ENCODE measurements around the gene OR52I2.

The OR52I2 gene

DNA sequence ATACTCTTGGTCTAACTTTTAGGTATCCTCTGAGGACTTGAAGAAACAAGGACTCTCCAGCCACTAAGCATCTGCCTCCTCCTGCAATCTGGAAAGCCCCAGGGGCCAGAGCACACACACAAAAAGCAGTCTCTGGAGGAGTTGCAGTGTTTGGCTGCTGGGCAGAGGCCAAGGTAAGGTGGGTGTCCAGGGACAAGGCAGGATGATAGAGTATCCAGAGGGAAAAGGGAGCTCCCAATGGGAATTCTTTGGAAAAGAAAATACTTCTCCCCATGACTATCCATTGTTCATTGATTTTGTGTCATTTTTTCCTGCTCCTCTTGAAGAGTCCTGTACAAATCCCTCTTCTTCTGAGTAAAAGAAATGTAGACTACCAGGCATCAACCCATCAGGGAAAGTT is at the start of gene OR52I2:
OR52I2 (plus strand) TSS at position 301 of the 400 bp plus-strand sequence.
- no peak for DNase-seq

DNA sequence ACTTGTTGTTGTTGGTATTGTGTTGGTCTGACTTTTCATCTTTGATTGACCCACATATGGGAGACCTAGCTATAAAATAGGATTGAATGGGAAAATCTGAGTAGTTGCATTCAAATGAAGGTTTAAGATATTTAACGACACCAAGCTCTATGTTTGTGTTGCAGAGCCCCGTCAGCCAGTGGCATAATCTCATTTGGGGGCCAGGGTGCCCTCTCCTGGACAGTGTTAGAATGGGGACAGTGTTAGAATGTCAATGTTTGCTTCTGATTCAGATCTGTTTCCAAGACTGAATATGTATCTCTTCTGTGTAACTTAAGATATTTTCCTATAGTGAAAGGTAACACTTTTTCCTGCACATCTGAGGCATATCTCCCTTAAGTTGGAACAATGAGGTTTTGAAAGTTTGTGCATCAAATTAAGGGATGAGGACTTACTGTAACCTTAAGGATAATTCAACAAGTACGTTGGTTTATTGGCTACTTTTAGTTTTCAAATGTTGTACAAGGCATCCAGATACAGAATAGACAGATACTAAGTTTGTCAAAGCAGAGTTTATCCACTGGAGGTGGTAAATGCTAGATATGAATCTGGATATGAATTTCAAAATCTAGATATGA is 41.8 kb upstream of the OR52I2 start:
- peak; percentile 47 for DNase-seq

DNA sequence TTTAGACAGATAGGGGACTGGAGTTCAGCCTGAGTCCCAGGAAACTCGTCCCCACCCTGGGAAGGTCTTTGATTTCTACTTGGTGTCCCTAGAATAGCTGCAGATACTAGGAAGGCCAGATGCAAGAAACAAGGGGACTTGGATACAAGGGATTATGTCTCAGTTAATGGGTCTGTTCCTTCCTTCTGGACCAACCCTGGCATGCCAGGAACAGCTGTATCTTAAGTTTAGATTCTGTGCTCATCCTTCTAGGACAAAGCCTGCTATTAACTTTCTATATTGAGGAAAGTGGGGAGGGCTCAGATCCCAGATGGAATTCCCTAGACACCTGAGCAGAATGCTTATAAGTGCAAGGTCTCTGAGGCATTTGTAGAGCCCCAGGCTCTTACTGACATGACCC is 40.5 kb upstream of the OR52I2 start:
- no peak for DNase-seq

DNA sequence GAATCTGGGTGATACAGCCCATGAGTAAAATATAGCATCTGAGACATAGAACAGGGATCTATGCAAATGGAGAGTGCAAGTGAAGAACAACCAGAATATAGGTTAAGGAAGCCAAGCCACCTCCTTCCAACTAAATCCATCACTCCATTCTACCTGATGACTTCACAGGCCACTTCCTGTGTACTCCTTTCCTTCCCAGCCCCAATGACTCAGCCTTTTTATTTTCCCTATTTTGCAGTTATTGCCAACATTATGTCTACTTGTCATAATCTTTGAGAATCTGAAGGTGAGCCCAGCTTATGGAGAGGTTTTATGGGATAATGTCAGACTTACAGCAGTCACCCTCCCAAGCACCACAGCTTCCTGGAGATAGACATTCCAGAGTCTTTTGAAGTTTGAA is 38.0 kb upstream of the OR52I2 start:
- DNase-seq = no peak

GRCh38 chr11:4544891-4545290 is 36.7 kb upstream of the OR52I2 start, which contains the start of gene OR52M1:
OR52M1 (plus strand) TSS chr11:4545191; CDS start chr11:4545191, 0 bp downstream.
- no peak for DNase-seq

GRCh38 chr11:4546878-4547277 is 34.7 kb upstream of the OR52I2 start:
- DNase-seq = no peak

DNA sequence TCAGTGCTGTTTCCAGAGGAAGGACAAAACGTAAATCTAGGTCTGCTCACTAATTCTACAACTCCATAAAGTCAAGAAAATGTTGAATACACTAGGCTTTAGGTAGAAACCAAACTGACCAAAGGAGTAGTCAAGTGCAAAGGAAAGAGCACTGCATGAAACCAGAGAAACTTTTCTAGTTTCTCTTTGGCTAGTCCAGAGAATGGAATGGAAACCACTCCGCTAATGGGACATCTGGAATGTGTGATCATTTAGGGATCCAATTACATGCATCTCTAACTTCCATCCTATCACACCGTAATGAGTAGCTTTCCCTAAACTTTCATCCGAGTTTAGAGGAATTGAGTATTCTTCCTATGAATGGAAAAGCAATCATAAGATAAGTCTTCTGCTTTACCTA is 34.1 kb upstream of the OR52I2 start:
- no peak for DNase-seq

GRCh38 chr11:4551346-4551979 is 30.1 kb upstream of the OR52I2 start:
- DNase-seq = no peak

GRCh38 chr11:4559527-4560440 is 21.8 kb upstream of the OR52I2 start:
- DNase-seq = no peak

GRCh38 chr11:4560467-4560866 is 21.1 kb upstream of the OR52I2 start:
- no peak for DNase-seq

GRCh38 chr11:4565371-4565770 is 16.2 kb upstream of the OR52I2 start:
- DNase-seq = no peak

DNA sequence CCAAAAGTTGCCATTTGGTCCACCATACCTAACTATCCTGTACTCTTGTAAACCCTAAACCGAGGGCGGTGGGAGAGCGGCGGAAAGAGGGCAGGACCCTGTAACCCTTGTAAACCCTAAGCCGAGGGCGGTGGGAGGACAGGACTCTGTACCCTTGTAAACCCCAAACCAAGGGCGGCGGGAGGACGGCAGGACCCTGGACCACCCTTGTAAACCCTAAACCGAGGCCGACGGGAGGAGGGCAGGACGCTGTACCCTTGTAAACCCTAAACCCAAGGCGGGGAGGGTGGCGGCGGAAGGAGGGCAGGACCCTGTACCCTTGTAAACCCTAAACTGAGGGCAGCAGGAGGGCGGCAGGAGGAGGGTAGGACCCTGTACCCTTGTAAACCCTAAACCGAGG is 12.5 kb upstream of the OR52I2 start:
- DNase-seq = no peak

GRCh38 chr11:4576880-4577279 is 4.7 kb upstream of the OR52I2 start:
- no peak for DNase-seq

GRCh38 chr11:4577761-4578160 is 3.8 kb upstream of the OR52I2 start:
- DNase-seq = no peak

DNA sequence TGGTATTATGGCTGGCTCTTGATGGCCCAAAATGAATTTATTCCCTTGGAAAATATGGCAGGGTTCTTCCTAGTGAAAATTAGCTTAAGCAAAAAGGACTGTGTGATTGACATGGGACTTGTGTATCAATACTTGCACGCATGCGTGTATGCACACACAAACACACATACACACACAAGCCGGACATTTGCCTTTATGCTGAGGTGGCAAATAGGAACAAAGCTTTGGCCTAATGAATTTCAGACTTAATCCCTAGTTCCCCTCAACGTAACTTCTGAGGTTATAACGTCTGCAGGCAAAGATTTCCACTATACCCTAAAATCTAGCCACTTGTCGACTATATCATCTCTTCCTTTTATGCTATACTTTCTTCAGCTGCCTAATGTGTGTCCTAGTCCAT is 2.9 kb upstream of the OR52I2 start:
- DNase-seq = no peak

DNA sequence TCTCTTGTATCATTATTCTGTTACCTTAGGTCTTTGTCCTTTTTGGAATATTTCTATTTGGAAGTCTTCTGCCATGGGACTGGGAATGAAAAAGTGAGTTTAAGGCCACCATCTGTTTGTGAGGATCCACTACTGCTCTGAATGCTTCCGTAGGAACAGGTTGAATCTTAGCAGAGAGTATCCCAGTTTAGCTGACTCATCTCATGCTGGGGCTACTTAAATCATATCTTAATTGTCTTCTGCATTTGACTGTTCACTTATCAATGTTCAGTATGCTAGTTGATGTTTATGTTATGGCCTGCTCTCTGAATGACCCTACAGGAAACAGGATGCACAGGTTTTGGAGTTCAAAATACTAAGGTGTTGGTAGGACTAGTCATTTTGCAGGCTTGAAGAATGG is 1.4 kb upstream of the OR52I2 start:
- DNase-seq = no peak

DNA sequence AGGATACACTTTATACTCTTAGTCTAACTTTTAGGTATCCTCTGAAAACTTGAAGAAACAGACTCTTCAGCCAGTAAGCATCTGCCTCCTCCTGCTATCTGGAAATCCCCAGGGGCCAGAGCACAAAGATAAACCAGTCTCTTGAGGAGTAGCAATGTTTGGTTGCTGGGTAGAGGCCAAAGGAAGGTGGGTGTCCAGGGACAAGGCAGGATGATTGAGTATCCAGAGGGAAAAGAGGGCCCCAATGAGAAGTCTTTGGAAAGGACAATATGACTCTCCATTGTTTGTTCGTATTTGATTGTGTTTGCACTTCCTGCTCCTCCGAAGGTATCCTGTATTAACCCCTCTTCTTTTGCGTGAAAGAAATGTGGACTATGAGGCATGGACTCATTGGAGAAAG is 7.5 kb downstream of the OR52I2 start:
- no peak for DNase-seq

DNA sequence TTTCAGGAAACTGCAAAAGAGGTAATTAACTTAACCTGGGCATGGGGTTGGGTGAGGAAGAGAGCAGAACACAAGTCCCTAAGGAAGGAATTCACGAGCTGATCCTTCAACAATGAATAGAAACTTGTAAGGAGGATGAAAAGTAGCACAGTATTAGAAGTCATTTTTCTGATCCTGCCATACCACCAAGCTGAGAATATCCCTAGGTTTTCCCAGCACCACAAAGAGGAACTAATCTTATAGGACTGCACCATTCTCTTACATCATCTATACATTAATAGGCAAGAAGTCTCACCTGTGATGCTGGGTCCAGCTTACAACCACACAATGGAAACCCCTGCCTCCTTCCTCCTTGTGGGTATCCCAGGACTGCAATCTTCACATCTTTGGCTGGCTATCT is 12.2 kb downstream of the OR52I2 start, which contains the start of gene OR52I1:
OR52I1 (plus strand) TSS at position 301 of the 400 bp plus-strand sequence; CDS start at position 301, 0 bp downstream.
- no peak for DNase-seq

DNA sequence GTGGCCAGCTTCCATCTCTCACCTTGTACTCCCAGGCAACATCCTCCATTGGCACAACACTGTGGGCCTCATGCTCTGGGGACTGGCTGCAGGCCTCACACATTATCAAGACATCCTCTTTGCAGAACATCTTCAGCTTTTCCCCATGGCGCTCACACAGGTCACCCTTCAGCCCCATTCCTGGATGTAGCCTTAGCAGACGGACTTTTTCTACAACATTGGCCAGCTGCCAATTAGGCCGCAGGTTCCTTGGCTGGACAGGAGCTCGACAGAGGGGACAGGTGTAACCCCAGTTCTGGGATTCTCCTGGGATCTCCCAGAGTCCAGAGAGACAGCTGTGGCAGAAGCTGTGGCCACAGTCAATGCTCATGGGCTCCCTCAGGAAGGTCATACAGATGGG is 23.5 kb downstream of the OR52I2 start:
- DNase-seq = no peak

- no peak for DNase-seq
Observed at GRCh38 chr11:4606231-4607015, 24.9 kb downstream of the OR52I2 start.

DNA sequence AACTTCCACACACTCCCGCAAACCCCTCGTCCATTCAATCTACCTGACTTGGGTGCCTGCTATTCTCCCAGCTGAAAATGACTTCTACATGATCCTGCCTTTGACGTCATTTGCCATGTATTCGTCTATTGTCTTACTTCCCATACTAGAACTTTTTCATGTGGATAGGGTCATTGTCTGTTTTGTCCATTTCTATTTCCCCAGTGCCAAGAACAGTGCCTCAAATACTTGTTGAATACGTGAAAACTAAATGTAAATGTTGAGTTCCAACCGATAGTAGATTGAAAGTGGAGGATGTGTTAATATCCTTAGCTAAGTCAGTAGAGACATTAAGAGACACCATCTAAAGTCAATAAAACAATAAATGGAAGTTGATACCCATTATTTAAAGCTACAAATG is 25.6 kb downstream of the OR52I2 start:
- no peak for DNase-seq

DNA sequence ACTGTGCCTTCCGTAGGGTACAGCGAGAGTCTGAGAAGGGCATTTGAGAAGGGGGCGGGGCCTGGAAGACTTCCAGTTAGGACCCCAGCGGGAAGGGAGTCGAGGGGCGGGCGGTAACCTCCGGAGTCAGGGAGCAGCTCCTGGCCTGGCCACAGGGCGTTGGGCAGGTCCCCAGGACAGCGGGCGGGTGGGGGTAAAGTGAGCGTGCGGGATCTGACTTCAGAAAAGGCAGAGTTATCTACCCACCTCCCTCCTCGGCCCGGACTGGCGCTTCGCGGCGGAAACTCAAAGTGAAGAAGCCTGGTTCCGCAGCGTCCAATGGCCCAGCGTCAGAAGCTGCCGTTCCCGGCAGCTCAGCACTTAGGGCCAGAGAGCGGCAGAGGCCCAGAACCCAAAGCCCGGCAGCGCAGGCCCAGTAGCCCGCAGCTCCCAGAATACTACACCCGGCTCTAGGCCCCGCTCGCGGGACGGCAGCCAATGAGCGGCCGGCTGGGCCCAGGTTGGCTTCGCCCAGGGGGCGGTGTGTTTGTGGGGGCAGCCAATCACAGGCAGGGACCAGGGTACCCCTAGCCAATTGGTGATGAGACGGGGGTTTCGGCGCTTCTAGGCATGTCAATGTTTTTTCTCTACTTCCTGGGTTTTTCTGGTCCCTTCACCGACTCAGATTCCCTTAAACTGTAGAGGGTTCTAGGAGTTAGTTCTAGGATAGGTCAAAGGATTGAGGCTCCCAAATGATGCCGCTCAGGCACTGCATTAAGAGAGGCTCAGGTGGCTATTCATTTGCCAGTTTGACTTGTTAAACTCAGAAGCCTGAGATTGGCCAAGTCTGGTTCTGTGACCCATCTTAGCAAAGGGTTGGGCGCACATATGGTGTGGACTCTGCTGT is 26.5 kb downstream of the OR52I2 start, which contains the start of gene TRIM68:
TRIM68 (minus strand) TSS at position 451 of the 886 bp plus-strand sequence. CDS start 2,727 bp downstream, outside the sequence.
- DNase-seq = peak; percentile 95

All from stimulated activated CD4-positive, alpha-beta T cell treated with anti-CD3 and anti-CD28 coated beads, Interleukin-4, amount 100 ng/mL, for 1 hour (primary cell).